SK-N-SH (cell line): ENCODE results near the gene LRRC34. TPM values are rescaled to one million over a fixed set of nuclear protein-coding genes. Genes with fewer than 3 reads are reported as not detected.

Source experiments
- CTCF ChIA-PET: fragments of 300-600, 350-600 bp; formaldehyde crosslinking; extraction: SDS; loops from one replicate; lab custom pipeline; 2021; lab: Yijun Ruan, JAX
- POLR2A ChIA-PET: fragments of 350-600 bp; sonication (Branson Sonifier 250); formaldehyde crosslinking; extraction: SDS; loops from one replicate; lab custom pipeline; 2020; ENCODE audit warnings: antibody characterized with exemption, inconsistent platforms; lab: Yijun Ruan, JAX
- DNase-seq: peaks from one replicate; pipeline ENCODE4 v3.0.0; 2012
- H2AFZ ChIP-seq: fragments of 200-600 bp; sonication (generic); 2 replicates; pipeline ENCODE4 v1.8.1; 2016; ENCODE audit warnings: antibody characterized with exemption, mild to moderate bottlenecking, low read depth
- H3F3A ChIP-seq: fragments of 200-600 bp; sonication (generic); replicated peaks from 2 replicates; pipeline ENCODE3; 2016; ENCODE audit warnings: antibody characterized with exemption, mild to moderate bottlenecking; ENCODE audit not compliant: insufficient read depth
- H3K27ac ChIP-seq, 2 experiments: fragments of 200-500 bp in 1 of 2; fragments of 200-600 bp in 1 of 2; sonication (Bioruptor generic) in 1 of 2; sonication (generic), shearing (Covaris generic) in 1 of 2; 2 replicates each; pipeline versions ENCODE4 v1.5.1 to v1.6.1; 2014 to 2016; ENCODE audit warnings: low read depth in 2 of 2, inconsistent platforms in 1 of 2, low read length in 1 of 2, mild to moderate bottlenecking in 1 of 2, mixed read lengths in 1 of 2
- H3K27me3 ChIP-seq: fragments of 200-600 bp; sonication (generic), shearing (Covaris generic); 2 replicates; pipeline ENCODE4 v1.6.1; 2016; ENCODE audit warnings: mixed run types; ENCODE audit not compliant: insufficient read depth
- H3K36me3 ChIP-seq, 2 experiments: fragments of 200-500 bp in 1 of 2; fragments of 200-600 bp in 1 of 2; sonication (Bioruptor generic) in 1 of 2; sonication (generic) in 1 of 2; replicated peaks in 1 of 2; 2 replicates each; pipeline versions ENCODE3 to v1.5.1; 2014 to 2016; ENCODE audit warnings: low read length in 1 of 2, mild to moderate bottlenecking in 1 of 2; ENCODE audit not compliant: insufficient read depth in 2 of 2, control insufficient read depth in 1 of 2
- H3K4me1 ChIP-seq, 2 experiments: fragments of 200-500 bp in 1 of 2; fragments of 200-600 bp in 1 of 2; sonication (Bioruptor generic) in 1 of 2; sonication (generic), shearing (Covaris generic) in 1 of 2; 2 replicates each; pipeline versions ENCODE4 v1.5.1 to v1.6.1; 2014 to 2016; ENCODE audit warnings: low read depth in 1 of 2, low read length in 1 of 2, mixed run types in 1 of 2; ENCODE audit not compliant: insufficient read depth in 2 of 2, control insufficient read depth in 1 of 2
- H3K4me2 ChIP-seq: fragments of 200-600 bp; sonication (generic), shearing (Covaris generic); 2 replicates; pipeline ENCODE4 v1.6.1; 2017; ENCODE audit warnings: mixed run types
- H3K4me3 ChIP-seq, 2 experiments: fragments of 200-500 bp in 1 of 2; fragments of 200-600 bp in 1 of 2; sonication (Bioruptor generic) in 1 of 2; sonication (generic), shearing (Covaris generic) in 1 of 2; 2 replicates each; pipeline versions ENCODE4 v1.5.1 to v1.8.1; 2014 to 2016; ENCODE audit warnings: low read depth in 2 of 2, inconsistent platforms in 1 of 2, low read length in 1 of 2, mild to moderate bottlenecking in 1 of 2, mixed read lengths in 1 of 2, moderate library complexity in 1 of 2
- H3K79me2 ChIP-seq: fragments of 200-600 bp; sonication (generic); 2 replicates; pipeline ENCODE4 v1.8.1; 2017; ENCODE audit warnings: mild to moderate bottlenecking; ENCODE audit not compliant: insufficient read depth
- H3K9ac ChIP-seq: fragments of 200-600 bp; sonication (generic); 2 replicates; pipeline ENCODE4 v1.6.1; 2017; ENCODE audit warnings: mixed run types
- H3K9me2 ChIP-seq: fragments of 200-600 bp; sonication (generic); 2 replicates; pipeline ENCODE4 v1.6.1; 2017; ENCODE audit warnings: mixed run types
- H3K9me3 ChIP-seq: fragments of 200-600 bp; sonication (generic); 2 replicates; pipeline ENCODE4 v1.6.1; 2017; ENCODE audit warnings: mixed run types, mild to moderate bottlenecking, moderate library complexity
- H4K20me1 ChIP-seq: fragments of 200-600 bp; sonication (generic); 2 replicates; pipeline ENCODE4 v1.6.1; 2017; ENCODE audit warnings: mild to moderate bottlenecking, mixed run types; ENCODE audit not compliant: insufficient read depth
- CHD2 ChIP-seq: fragments of 150-350 bp; IDR thresholded peaks from 2 replicates; pipeline ENCODE4 v1.6.1; 2018; ENCODE audit warnings: low read length; ENCODE audit not compliant: partially characterized antibody
- GABPA ChIP-seq: IDR thresholded peaks from 2 replicates; pipeline ENCODE4 v1.4.0; 2012; ENCODE audit warnings: low read depth, mild to moderate bottlenecking
- MAX ChIP-seq: IDR thresholded peaks from 2 replicates; pipeline ENCODE4 v1.4.0; 2012; ENCODE audit warnings: low read depth
- MXI1 ChIP-seq: IDR thresholded peaks from 2 replicates; pipeline ENCODE4 v1.6.1; 2012; ENCODE audit warnings: mild to moderate bottlenecking, low read depth, low read length, improper control_type of control experiment
- NRF1 ChIP-seq: IDR thresholded peaks from 2 replicates; pipeline ENCODE4 v1.6.1; 2012; ENCODE audit warnings: low read depth, mild to moderate bottlenecking, low read length
- POLR2AphosphoS5 ChIP-seq: IDR thresholded peaks from 2 replicates; pipeline ENCODE4 v1.6.1; 2012; ENCODE audit warnings: low read depth, low read length
- RAD21 ChIP-seq: IDR thresholded peaks from 2 replicates; pipeline ENCODE4 v1.6.1; 2012; ENCODE audit warnings: mild to moderate bottlenecking, low read length
- SIN3A ChIP-seq: IDR thresholded peaks from 2 replicates; pipeline ENCODE4 v1.6.1; 2012; ENCODE audit warnings: low read depth, mild to moderate bottlenecking, low read length, moderate library complexity, borderline replicate concordance
- TAF1 ChIP-seq: IDR thresholded peaks from 2 replicates; pipeline ENCODE4 v1.6.1; 2012; ENCODE audit warnings: low read depth, mild to moderate bottlenecking, low read length, moderate library complexity, borderline replicate concordance
- TEAD4 ChIP-seq: IDR thresholded peaks from 2 replicates; pipeline ENCODE4 v1.4.0; 2012; ENCODE audit warnings: mild to moderate bottlenecking, borderline replicate concordance; ENCODE audit not compliant: insufficient read depth
- YY1 ChIP-seq: IDR thresholded peaks from 2 replicates; pipeline ENCODE4 v1.4.0; 2012; ENCODE audit warnings: low read depth, mild to moderate bottlenecking
- ZBTB33 ChIP-seq: IDR thresholded peaks from 2 replicates; pipeline ENCODE4 v1.4.0; 2012; ENCODE audit warnings: low read depth, borderline replicate concordance
- WGBS: methylation state at CpG from one replicate; pipeline ENCODE4 v1.1.6; 2017; ENCODE audit warnings: low lambda C conversion rate; 5-methylcytosine and 5-hydroxymethylcytosine counted together
- polyA plus RNA-seq, 3 experiments: library from polyadenylated mRNA; depleted of rRNA; stranded (reverse); fragments of >200 nt; gene quantifications; 2 replicates each; pipeline ENCODE4 v1.2.3, GENCODE V29; 2012

Gene LRRC34
- polyA plus RNA-seq, 1 of the 3 experiments (the other 2 are of a cell fraction), result 1.6 TPM

GRCh38 chr3:169772897-169773816 is 39.5 kb downstream of the LRRC34 start, which contains the start of gene MYNN:
Gene MYNN, plus strand, starts transcription at chr3:169773396. Its CDS starts 900 bp downstream, at chr3:169774296.
- H3K4me1 ChIP-seq, result peaks cover 4 to 10% of the 10 kb centered on the region in 2 experiments; a peak in 3 of 4 replicates
- H3K4me2 ChIP-seq, result peak within 1 kb of the TSS; percentile 93
- no peaks in the 10 kb centered on the region for H3K27me3 ChIP-seq
- H3F3A ChIP-seq, result peaks cover 34% of the 10 kb centered on the region
- peak within 1 kb of the TSS; percentile 92 for H3K9ac ChIP-seq
- peak within 1 kb of the TSS; percentile 96 to 99 for H3K27ac ChIP-seq
- peak within 1 kb of the TSS; percentile 100 for H3K4me3 ChIP-seq
- no peaks in the 10 kb centered on the region for H3K9me2 ChIP-seq
- H2AFZ ChIP-seq, result peak within 1 kb of the TSS; percentile 100
- ChIA-PET POLR2A (interaction anchor here (1.0 to 1.7 kb wide), 3 partner anchors 36 to 205 kb away, joined by 3 to 13 read pairs (median 5); partner anchors contain the start of genes LRRC34 and LRRIQ4), CTCF (interaction anchor here (1.0 to 3.1 kb wide), 4 partner anchors 10 to 28 kb away, joined by 3 to 13 read pairs (median 3); no protein-coding TSS in a partner anchor)
- peaks cover 49% of the 10 kb centered on the region for H3K79me2 ChIP-seq
- H3K36me3 ChIP-seq, result peaks cover 32 to 36% of the 10 kb centered on the region in 2 experiments
- no peaks in the 10 kb centered on the region for H3K9me3 ChIP-seq
- 0 out of 2 replicates have a peak, but pooled peaks cover 4% of the 10 kb centered on the region for H4K20me1 ChIP-seq
- peak; percentile 85 for DNase-seq
- WGBS, result 2% methylated on average over 30 of the region's 61 CpGs
- TF ChIP-seq SIN3A, result 0 out of 2 replicates have a peak, but pooled peaks have one; percentile 35
- peak; percentile 89 for TF ChIP-seq POLR2AphosphoS5
- TF ChIP-seq GABPA, result peak; percentile 84
- TF ChIP-seq NRF1, result no peak
- TF ChIP-seq MAX, result peak; percentile 63; the same call in 1 of the 2 replicates
- TF ChIP-seq ZBTB33, result peak; percentile 50; the same call in 1 of the 2 replicates
- peak; percentile 28; the same call in 1 of the 2 replicates for TF ChIP-seq TAF1
- no peak; the same call in 1 of the 2 replicates for TF ChIP-seq RAD21
- no peak for TF ChIP-seq TEAD4
- TF ChIP-seq CHD2, result peak; percentile 37
- peak; percentile 95 for TF ChIP-seq YY1
- TF ChIP-seq MXI1, result peak; percentile 83
